C4-2B (cell line): ENCODE measurements around the gene PTPRS.

ENCODE experiments used
- ZFX ChIP-seq: fragments of 450-650 bp; IDR thresholded peaks from 2 replicates; pipeline ENCODE4 v1.6.1; 2017
- TF ChIP-seq, protein P1 (sequence below): fragments of 450-650 bp; conservative IDR thresholded peaks from 2 replicates; pipeline ENCODE4 v1.5.1; 2017; ENCODE audit warnings: mild to moderate bottlenecking

DNA sequence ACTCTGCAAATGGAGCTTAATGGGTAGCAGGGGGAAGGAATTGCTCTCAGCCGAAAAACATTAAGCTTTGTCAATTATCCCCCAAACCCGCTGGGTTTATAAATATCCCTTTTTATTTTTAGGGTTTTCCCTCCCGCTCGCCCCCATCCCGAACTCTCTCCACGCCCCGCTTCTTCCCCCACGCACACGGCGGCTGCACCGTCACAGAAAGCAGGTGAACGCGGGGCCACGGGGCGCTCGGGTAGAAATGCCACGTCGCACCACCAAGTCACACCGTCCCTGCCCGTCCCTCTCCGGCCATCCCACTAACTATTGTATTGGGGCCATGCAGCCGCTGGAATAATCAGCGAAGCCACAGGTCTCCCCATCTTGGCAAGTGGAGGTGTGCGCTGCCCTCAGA lies 3.5 kb downstream of the PTPRS start:
- TF ChIP-seq, protein P1, sequence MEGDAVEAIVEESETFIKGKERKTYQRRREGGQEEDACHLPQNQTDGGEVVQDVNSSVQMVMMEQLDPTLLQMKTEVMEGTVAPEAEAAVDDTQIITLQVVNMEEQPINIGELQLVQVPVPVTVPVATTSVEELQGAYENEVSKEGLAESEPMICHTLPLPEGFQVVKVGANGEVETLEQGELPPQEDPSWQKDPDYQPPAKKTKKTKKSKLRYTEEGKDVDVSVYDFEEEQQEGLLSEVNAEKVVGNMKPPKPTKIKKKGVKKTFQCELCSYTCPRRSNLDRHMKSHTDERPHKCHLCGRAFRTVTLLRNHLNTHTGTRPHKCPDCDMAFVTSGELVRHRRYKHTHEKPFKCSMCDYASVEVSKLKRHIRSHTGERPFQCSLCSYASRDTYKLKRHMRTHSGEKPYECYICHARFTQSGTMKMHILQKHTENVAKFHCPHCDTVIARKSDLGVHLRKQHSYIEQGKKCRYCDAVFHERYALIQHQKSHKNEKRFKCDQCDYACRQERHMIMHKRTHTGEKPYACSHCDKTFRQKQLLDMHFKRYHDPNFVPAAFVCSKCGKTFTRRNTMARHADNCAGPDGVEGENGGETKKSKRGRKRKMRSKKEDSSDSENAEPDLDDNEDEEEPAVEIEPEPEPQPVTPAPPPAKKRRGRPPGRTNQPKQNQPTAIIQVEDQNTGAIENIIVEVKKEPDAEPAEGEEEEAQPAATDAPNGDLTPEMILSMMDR = no peak
- no peak for TF ChIP-seq ZFX
